OCI-LY1 (cell line): ENCODE results near the gene RAB15.

ENCODE experiments used
- CTCF ChIP-seq: fragments of 200-600 bp; sonication (generic), shearing (Covaris generic); IDR thresholded peaks from 2 replicates; pipeline ENCODE4 v1.5.1; 2017; ENCODE audit warnings: mild to moderate bottlenecking, antibody characterized with exemption, low read length, moderate library complexity, mixed read lengths
- EZH2 ChIP-seq: fragments of 200-600 bp; sonication (generic), shearing (Covaris generic); IDR thresholded peaks from 2 replicates; pipeline ENCODE4 v1.8.0; 2017; ENCODE audit warnings: borderline replicate concordance, mixed run types, mild to moderate bottlenecking, antibody characterized with exemption, low read length, moderate library complexity, mixed read lengths

DNA sequence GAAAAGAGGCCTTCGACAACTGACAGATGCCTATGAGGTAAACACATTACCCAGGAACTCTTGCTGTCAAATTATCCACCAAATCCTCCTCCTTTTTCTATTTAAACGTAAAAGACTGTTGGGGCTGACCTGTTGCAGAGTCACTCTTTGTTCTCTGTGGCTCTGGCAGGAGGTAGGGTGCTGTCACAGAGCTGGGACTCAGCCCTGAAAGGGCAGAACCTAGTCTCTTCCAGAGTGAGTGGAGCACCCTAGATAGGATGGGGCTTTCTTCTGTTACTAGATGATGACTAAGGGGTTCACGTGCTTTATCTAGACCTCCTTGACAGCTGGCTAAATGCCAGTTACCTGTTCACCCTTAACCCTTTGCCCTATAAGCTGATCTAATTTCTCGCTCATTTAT, 40.2 kb upstream of the RAB15 start:
- TF ChIP-seq CTCF (no peak), EZH2 (no peak)
